HG03571 (cell line): Measurements from ENCODE around the gene BCAR1.
"Not testable (repeated sequence)": the region's sequence is repeated elsewhere in the genome, so short reads cannot be mapped to it uniquely, and the experiment has no call there.

Experiments
- ATAC-seq: cut with Tn5 transposase; IDR thresholded peaks from one replicate; pipeline ENCODE4 v1.9.1; 2021; ENCODE audit not compliant: unreplicated experiment

BCAR1 gene

DNA sequence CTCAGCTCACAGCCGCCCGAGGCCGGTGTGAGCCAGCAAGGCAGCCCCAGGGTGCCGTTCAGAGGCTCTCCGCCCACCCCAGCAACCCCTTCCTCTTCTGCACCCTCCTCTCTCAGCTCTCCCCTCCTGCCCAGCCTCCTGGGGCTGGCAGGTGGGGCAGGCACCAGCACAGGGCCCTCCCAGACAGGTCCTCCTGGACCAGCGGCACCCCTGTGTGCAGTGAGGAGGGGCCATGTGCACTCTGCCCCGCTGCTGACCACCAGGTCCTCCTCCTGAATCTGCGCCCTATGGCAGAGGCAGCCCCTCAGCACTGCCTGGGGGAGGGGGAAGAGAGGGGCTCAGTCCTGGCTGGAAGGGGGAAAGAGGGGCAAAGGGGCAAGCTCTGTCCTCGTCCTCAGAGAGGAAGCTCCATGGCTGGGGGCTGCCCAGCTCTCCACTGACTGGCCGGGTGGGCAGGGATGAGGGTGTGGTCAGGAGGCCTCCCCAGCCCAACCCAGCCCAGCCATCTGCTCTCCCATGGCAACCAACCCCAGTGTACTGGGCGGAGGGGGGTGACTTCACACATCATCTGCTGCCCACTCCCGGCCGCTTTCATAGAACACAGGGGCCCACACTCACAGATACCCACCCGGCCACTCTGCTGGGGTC, 5.4 kb upstream of the BCAR1 start:
- ATAC-seq: no peak

- no peak for ATAC-seq
Measured at GRCh38 chr16:75256059-75256571, 4.7 kb upstream of the BCAR1 start.

DNA sequence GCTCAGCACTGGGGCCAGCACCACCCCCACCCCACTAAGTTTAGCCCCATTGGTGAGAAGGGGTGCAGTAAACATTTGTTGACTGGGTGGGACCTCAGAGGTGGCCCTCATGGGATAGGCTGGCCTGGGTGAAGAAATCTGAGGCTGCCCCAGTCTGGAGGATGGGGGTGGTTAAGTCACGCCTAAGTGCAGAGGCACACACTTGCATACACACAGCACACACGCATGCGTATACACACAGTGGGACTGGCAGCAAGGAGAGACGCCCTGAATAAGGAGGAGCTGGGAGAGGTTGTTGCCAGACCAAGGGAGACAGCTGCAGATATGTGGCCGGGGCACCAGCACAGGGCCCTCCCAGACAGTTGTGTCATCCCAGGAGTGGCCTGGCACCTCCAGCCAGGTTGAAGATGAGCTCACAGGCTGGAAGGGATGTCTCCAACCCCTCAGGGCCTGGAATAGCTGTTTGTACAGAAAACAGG, 3.0 kb upstream of the BCAR1 start:
- ATAC-seq: no peak

DNA sequence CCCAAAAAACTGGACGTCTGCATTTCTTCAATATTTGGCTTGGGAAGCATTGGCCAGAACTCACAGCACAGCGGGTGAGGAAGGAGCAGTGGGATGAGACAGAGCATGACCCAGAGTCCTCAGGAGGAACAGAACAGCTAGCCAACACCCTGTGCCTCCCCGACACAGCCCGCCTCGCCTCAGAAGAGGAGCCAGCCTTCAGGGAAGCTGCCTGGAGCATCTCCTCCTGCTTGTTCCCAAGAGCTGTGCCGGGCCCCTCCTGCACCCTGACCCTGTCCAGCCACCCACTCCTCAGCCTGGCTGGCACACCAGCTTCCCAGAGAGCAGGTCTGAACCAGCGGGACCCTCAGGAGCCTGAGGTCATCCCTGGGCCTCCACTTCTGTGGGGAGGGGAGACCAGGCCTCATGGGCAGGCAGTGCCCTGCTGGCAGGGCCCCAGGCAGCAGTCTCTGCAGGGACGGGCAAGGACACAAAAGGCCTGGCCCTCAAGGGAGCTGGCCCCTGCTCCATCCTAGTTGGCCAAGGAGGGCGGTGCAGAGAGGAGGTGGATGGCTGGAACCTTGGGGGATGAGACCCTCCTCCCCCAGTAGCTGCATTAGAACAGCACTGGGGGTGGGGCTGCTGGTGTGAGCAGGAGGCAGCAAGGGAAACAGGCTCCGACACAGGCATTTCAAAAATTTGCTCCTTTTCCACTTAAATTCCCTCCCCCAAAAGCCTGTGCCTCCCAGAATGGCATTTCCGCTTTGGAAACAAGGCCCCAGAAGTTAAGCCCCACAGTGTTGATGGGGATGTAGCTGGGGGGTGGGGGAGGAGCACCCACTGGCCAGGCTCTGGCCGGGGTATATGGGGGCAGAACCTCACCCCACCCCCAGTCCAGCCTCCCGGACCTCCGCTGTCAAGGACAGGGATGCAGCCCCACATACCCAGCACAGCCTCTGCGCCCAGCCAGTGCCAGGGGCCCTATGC, 1.8 kb upstream of the BCAR1 start:
- no peak for ATAC-seq

- no peak for ATAC-seq
Measured at GRCh38 chr16:75252049-75252864, 833 bp upstream of the BCAR1 start.

DNA sequence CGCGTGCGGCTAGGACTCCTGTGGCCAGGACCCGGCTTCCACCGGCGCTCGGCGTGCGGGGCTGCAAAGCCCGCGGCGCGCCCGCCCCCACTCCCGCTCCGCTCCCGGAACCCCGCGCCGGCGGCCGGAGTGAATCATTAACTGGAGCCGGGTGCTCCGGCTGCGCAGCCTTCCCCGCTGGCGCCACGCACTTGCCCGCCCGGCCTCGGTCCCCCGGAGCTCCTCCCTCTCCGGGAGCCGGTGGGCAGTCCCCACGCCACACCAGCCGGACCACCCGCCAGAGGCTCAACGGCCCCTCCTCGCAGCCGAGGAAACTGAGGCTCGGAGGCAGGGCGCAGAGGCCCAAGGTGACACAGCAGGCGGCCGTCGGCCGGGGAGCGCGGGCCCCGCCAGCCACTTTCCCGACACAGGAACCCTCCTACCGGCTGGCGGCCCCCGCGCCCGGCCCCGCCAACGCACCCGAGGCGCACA, 580 bp downstream of the BCAR1 start:
- ATAC-seq: peak; percentile 36

GRCh38 chr16:75250089-75250808, 1.2 kb downstream of the BCAR1 start:
- no peak for ATAC-seq

DNA sequence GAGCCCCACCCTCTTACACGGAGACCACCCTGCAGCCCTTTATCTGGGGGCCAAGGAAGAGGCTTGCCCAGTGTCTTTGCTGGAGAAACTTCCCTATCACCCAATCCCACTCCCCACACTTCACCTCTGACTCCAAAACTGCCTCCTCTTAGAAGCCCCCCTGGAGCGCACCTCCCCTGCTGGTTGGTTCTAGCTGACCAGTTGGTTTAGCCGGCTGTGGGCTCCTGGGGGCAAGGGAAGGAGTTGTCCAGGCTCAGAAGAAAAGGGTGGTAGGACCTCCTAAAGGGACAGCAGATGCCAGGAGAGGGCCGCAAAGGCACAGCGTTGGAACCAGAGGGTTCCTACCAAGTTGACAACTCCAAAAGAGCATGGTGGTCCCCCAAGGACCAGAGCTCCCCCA, 2.0 kb downstream of the BCAR1 start:
- no peak for ATAC-seq

DNA sequence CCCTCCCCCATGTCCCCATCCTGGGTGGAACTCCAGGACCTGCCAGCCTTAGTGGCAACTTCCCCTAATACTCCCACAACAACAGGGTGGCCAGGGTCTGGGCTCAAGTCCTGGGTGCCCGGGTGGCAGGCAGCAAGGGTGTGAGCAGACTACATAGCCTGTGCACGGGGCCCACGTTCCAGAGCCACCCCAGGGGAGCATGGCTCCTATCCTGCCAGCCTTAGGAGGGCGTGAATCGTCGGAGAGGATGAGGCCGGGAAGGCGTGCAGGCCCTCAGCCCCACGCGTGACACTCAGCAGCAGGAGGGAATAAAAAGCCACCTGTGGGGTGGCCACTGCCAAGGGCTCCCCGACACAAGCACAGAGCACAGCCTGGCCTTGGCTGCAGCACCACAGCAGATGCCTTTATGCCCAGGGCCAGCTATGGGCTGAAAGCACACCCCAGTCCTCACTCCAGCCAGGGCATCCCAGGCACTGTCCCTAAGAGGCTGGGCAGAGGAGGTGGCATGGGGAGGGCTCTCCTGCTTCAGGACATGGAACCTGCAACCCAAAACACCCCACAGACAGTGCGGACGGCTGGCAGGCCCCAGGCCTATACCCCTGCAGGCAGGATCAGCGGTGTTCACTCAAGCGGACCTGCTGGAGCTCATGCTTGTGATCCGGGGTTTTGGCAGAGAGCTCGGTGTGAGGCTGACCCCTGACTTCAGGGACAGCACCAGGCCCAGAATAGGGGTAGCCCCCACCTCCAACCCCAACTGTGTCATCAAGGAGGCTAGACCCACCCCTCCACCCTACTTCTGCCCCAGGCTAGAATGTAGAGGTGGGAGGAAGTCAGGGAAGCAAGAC, 2.7 kb downstream of the BCAR1 start:
- no peak for ATAC-seq

- no peak for ATAC-seq
Measured at GRCh38 chr16:75248142-75248535, 3.3 kb downstream of the BCAR1 start.

DNA sequence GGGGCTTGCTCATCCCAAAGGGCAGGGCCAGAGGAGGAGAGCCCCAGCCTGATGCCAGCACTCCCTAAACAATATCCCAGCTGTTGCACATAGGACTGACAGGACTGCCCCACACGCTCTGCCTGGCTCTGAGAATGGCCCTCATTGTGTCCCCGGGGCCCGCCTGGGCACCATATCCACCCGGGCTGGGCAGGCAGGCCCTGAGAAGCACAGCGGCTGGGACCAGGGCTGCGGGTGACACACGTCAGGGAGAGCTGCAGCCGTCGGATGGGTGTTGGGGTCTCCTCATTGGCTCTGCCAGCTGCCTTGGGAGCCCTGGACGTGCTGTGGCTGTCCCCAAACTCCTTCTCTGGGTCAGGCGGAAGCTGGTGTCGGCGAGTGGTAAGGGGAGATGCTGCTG, 4.2 kb downstream of the BCAR1 start:
- ATAC-seq: no peak

DNA sequence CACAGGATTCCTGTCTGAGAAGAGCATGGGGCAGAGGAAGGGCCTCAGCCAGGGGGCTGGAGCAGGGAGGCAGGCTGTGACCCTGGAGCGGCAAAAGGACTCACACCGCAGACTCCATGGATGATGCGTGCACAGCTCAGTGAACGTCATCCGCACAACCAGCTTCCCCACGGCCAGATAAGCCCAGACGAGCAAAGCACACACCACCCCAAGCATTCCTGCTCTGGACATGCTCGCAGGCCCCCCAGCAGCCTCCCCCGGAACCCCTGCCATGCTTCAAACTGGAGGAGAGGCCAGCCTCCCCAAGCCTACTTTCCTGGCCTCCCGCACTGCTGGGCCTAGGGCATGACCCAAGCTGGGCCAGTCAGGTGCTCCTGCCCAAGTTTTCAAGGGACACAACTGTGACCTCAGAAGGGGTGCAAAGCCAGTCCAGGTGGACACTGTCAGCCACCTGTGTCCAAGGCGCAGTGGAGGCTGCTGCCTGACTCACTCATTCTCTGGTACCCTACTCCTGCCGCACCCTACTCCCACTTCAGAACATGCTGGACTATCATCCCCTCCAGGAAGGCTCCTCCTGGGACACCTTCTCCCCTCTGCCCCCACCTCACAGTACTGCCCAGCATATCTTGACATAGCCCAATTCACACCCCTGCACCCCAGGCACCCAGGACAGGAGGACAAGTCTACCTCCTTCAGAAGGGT, 4.8 kb downstream of the BCAR1 start:
- ATAC-seq: no peak

DNA sequence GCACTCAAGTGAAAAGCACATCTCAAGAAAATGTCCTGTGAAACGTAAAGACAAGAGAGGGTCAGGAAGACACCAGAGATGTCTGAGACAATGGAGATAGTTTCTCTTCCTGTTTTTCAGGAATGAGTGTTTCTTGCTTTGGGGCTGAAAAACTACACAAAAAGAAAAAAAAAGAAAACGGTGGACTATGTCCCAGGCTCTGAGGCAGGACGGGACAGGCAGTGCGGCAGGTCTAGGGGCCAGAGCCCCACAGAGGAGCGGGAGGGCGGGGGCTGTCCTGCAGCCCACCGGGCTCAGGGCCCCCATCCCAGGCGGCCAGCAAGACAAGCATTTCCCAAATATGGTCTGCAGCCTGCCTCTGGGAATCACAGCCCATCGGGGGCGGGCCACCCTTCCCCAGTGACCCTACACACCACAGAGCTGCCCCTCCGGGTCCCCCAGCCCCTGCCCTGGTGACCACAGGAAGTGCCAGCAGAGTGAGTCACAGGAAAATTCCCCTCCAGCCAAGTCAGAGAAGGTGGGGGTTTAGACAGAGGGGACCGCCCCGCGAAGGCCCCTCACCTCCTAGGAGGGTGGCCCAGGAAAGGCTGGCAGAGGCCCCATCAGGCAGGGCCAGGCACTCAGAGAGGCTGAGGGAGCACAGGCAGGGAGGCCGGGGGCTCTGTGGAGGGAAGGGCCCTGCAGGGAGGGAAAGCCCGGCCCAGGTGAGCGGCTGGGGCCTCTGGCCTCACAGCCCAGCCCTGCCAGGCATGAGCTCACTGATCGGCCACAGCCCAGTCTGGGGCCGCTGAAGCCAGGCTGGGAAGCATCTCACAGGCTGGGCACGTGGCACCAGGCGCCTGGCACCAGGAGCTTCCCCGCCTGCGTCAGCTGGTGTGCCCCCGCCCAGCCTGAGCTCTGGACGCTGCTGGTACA, 6.3 kb downstream of the BCAR1 start:
- no peak for ATAC-seq

DNA sequence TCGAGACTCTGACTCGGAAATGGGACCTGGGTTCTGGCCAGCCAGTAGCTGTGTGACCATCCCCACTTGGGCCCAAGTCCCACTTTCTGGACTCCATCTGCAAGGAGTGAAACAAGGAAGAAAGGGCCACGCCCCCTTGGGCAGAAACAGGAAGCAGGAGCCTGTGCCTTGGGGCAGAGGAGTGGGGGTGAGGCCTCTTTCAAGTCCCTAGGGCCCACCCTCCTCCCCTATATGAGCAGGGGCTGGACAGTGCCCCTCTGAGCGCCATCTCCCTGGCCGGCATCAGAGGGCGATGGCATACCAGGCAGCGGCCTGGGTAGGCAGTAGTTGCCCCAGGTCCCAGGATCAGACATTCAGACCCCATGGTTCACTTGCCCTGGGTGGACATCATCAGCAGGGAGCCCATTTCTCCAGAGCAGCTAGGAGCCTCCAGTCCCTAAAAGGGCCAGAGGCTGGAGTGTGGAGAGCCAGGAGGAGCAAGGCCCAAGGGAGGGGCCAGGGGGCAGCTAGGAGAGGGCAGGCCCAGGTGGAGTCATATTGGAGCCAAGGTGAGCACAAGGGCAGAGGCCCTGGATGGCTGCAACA, 7.1 kb downstream of the BCAR1 start:
- no peak for ATAC-seq

- ATAC-seq: no peak
Measured at GRCh38 chr16:75243667-75244224, 7.7 kb downstream of the BCAR1 start.

GRCh38 chr16:75242436-75243078, 8.9 kb downstream of the BCAR1 start:
- not testable (repeated sequence) for ATAC-seq

DNA sequence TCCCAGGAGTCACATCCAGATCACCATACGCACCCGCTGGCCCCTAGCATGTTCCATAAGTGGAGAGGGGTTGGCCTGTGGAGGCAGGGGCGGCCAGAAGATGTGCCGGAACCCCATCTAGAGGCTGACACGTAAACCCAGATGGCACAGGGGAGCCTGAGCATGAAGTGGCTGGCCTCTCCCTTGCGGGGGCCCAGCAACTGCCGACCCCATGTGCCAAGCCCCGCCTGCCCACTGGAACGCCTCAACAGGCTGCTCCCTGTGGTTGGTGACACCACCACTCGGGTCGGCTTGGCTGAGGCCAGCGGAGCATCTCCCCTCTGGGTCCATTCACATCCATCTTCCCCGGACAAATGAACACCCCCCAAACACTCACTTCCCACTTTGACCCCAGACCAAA, 9.5 kb downstream of the BCAR1 start:
- ATAC-seq: no peak
